WTC11 (cell line): ENCODE results near the gene R3HCC1L. TPM values are rescaled to one million over a fixed set of nuclear protein-coding genes. Genes with fewer than 3 reads are reported as not detected.

Source experiments
- ATAC-seq: fragments of 200-7000 bp; cut with Tn5 transposase; 2 replicates; pipeline ENCODE4 v1.10.0; 2021; ENCODE audit warnings: mild to moderate bottlenecking, moderate library complexity
- CTCF ChIA-PET: fragments of 300-600 bp; sonication (Branson Sonifier 250); formaldehyde crosslinking; loops from one replicate; lab custom pipeline; 2021; ENCODE audit warnings: antibody characterized with exemption; lab: Charles Lee
- POLR2A ChIA-PET: fragments of 350-600 bp; sonication (Branson Sonifier 250); formaldehyde crosslinking; loops from one replicate; lab custom pipeline; 2021; ENCODE audit warnings: antibody characterized with exemption; lab: Charles Lee
- DNase-seq: peaks from one replicate; pipeline ENCODE4 v3.0.0; 2021; ENCODE audit warnings: low spot score
- H3K27ac Mint-ChIP-seq: 2 replicates; pipeline ENCODE4 v1.8.0; 2021; ENCODE audit warnings: mixed read lengths
- H3K27me3 Mint-ChIP-seq: 2 replicates; pipeline ENCODE4 v1.8.0; 2021; ENCODE audit warnings: low read depth, mild to moderate bottlenecking, moderate library complexity, mixed read lengths
- H3K36me3 Mint-ChIP-seq: 2 replicates; pipeline ENCODE4 v1.8.0; 2021; ENCODE audit warnings: mixed read lengths
- H3K4me1 Mint-ChIP-seq: 2 replicates; pipeline ENCODE4 v1.8.0; 2022; ENCODE audit warnings: mixed read lengths
- H3K4me3 Mint-ChIP-seq: 2 replicates; pipeline ENCODE4 v1.8.0; 2021; ENCODE audit warnings: mild to moderate bottlenecking, moderate library complexity, mixed read lengths
- H3K9me3 Mint-ChIP-seq: 2 replicates; pipeline ENCODE4 v1.8.0; 2021; ENCODE audit warnings: mixed read lengths
- AFF4 ChIP-seq: sonication (generic); formaldehyde crosslinking; IDR thresholded peaks from 2 replicates; pipeline ENCODE4 v1.8.1; 2023; ENCODE audit warnings: mild to moderate bottlenecking, missing genetic modification reagents, borderline replicate concordance
- ARID4B ChIP-seq: sonication (generic); formaldehyde crosslinking; IDR thresholded peaks from 2 replicates; pipeline ENCODE4 v1.8.0; 2023; ENCODE audit warnings: missing genetic modification reagents, mild to moderate bottlenecking, borderline replicate concordance
- ATF3 ChIP-seq: sonication (generic); formaldehyde crosslinking; conservative IDR thresholded peaks from 2 replicates; pipeline ENCODE4 v1.8.1; 2022; ENCODE audit warnings: mild to moderate bottlenecking, missing genetic modification reagents
- EMX1 ChIP-seq: fragments of 250-450 bp; sonication (Bioruptor Pico); IDR thresholded peaks from 2 replicates; pipeline ENCODE4 v1.8.0; 2021; ENCODE audit warnings: mild to moderate bottlenecking
- ESRRA ChIP-seq: sonication (generic); formaldehyde crosslinking; IDR thresholded peaks from 2 replicates; pipeline ENCODE4 v1.8.1; 2022; ENCODE audit warnings: mild to moderate bottlenecking, missing genetic modification reagents, borderline replicate concordance
- FOXP1 ChIP-seq: sonication (generic); formaldehyde crosslinking; IDR thresholded peaks from 2 replicates; pipeline ENCODE4 v1.8.0; 2022; ENCODE audit warnings: missing genetic modification reagents, mild to moderate bottlenecking, moderate library complexity, borderline replicate concordance
- GRHL2 ChIP-seq: fragments of 250-450 bp; sonication (Bioruptor Pico); IDR thresholded peaks from 2 replicates; pipeline ENCODE4 v1.8.0; 2022; ENCODE audit warnings: mild to moderate bottlenecking, moderate library complexity; ENCODE audit not compliant: insufficient replicate concordance, severe bottlenecking
- GTF2I ChIP-seq: fragments of 250-450 bp; sonication (Bioruptor Pico); conservative IDR thresholded peaks from 2 replicates; pipeline ENCODE4 v1.4.0; 2021; ENCODE audit warnings: mild to moderate bottlenecking
- NFATC4 ChIP-seq: fragments of 250-450 bp; sonication (Bioruptor Pico); IDR thresholded peaks from 2 replicates; pipeline ENCODE4 v1.9.0; 2021; ENCODE audit warnings: mild to moderate bottlenecking
- NR3C1 ChIP-seq: sonication (generic); formaldehyde crosslinking; conservative IDR thresholded peaks from 2 replicates; pipeline ENCODE4 v1.8.1; 2023; ENCODE audit warnings: low read depth, mild to moderate bottlenecking, missing genetic modification reagents
- STAT6 ChIP-seq: sonication (generic); formaldehyde crosslinking; conservative IDR thresholded peaks from 2 replicates; pipeline ENCODE4 v1.8.1; 2023; ENCODE audit warnings: mild to moderate bottlenecking, low read depth, missing genetic modification reagents, moderate library complexity
- ZNF396 ChIP-seq: fragments of 250-450 bp; sonication (Bioruptor Pico); IDR thresholded peaks from 2 replicates; pipeline ENCODE4 v1.8.0; 2021; ENCODE audit warnings: mild to moderate bottlenecking, moderate library complexity, borderline replicate concordance
- ZNF416 ChIP-seq: fragments of 250-450 bp; sonication (Bioruptor Pico); IDR thresholded peaks from 2 replicates; pipeline ENCODE4 v1.9.0; 2021; ENCODE audit warnings: mild to moderate bottlenecking, inconsistent platforms
- ZNF512 ChIP-seq: sonication (generic); formaldehyde crosslinking; IDR thresholded peaks from 2 replicates; pipeline ENCODE4 v1.8.1; 2022; ENCODE audit warnings: missing genetic modification reagents, borderline replicate concordance
- ZNF671 ChIP-seq: fragments of 250-450 bp; sonication (Bioruptor Pico); IDR thresholded peaks from 2 replicates; pipeline ENCODE4 v1.8.0; 2021; ENCODE audit warnings: mild to moderate bottlenecking
- total RNA-seq: library from RNA; stranded (reverse); gene quantifications from 3 replicates; pipeline ENCODE4 v1.2.3, GENCODE V29; 2021

The R3HCC1L gene
- total RNA-seq, 1 experiment from 2014 or later, result 14.7 TPM

- TF ChIP-seq AFF4, result no peak
- TF ChIP-seq ZNF512 (CRISPR knock-in tag), result no peak
- TF ChIP-seq ATF3, result no peak
- no peak for TF ChIP-seq GRHL2
- TF ChIP-seq NR3C1, result no peak
- no peak for TF ChIP-seq ZNF396 (CRISPR knock-in tag)
- no peak for TF ChIP-seq GTF2I (CRISPR knock-in tag)
- no peak for TF ChIP-seq NFATC4 (CRISPR knock-in tag)
- TF ChIP-seq ZNF671 (CRISPR knock-in tag), result no peak
- no peak for TF ChIP-seq ESRRA
- no peak for TF ChIP-seq EMX1
- TF ChIP-seq STAT6 (CRISPR knock-in tag), result no peak
- no peak for TF ChIP-seq ARID4B
- no peak for TF ChIP-seq FOXP1 (CRISPR knock-in tag)
- TF ChIP-seq ZNF416 (CRISPR knock-in tag), result no peak
- Mint-ChIP-seq H3K27ac (no peak overlapping the region), H3K36me3 (no peaks in the 10 kb centered on the region), H3K4me3 (no peak overlapping the region), H3K27me3 (no peaks in the 10 kb centered on the region; the same call in 1 of the 2 replicates), H3K4me1 (peaks cover 34% of the 10 kb centered on the region), H3K9me3 (no peaks in the 10 kb centered on the region)
- no peak for ATAC-seq
- no peak for DNase-seq
- CTCF ChIA-PET, result interaction anchor here (1.3 to 2.5 kb wide), 3 partner anchors 15 to 123 kb away, joined by 3 to 15 read pairs (median 6); no protein-coding TSS in a partner anchor
- POLR2A ChIA-PET, result no interaction called here
Measured at GRCh38 chr10:98293550-98294269, 159.3 kb downstream of the R3HCC1L start.
